RWPE2 (cell line): ENCODE results near the gene FZR1.

Experiments
- ATAC-seq: fragments of 200-7000 bp; cut with Tn5 transposase; 3 replicates; pipeline ENCODE4 v1.9.1; 2021; ENCODE audit warnings: low read depth
- DNase-seq: peaks from one replicate; pipeline ENCODE4 v3.0.0-alpha.2; 2020; ENCODE audit warnings: low spot score
- H3K27ac ChIP-seq: fragments of 450-650 bp; 2 replicates; pipeline ENCODE4 v1.5.1; 2017; ENCODE audit warnings: mild to moderate bottlenecking; ENCODE audit not compliant: poor library complexity, severe bottlenecking
- H3K27me3 ChIP-seq: fragments of 250-450 bp; sonication (Bioruptor Pico); 2 replicates; pipeline ENCODE4 v1.5.1; 2021; ENCODE audit warnings: mild to moderate bottlenecking, moderate library complexity; ENCODE audit not compliant: insufficient read depth, poor library complexity, severe bottlenecking
- H3K36me3 ChIP-seq: fragments of 250-450 bp; sonication (Bioruptor Pico); 2 replicates; pipeline ENCODE4 v1.5.1; 2020; ENCODE audit warnings: low read depth, mild to moderate bottlenecking, moderate library complexity
- H3K4me1 ChIP-seq: fragments of 250-450 bp; sonication (Bioruptor Pico); 2 replicates; pipeline ENCODE4 v1.5.1; 2021; ENCODE audit warnings: mild to moderate bottlenecking, moderate library complexity; ENCODE audit not compliant: insufficient read depth, poor library complexity, severe bottlenecking
- H3K4me3 ChIP-seq: fragments of 250-450 bp; sonication (Bioruptor Pico); 2 replicates; pipeline ENCODE4 v1.5.1; 2021; ENCODE audit warnings: mild to moderate bottlenecking, moderate library complexity; ENCODE audit not compliant: severe bottlenecking
- H3K9me3 ChIP-seq: fragments of 250-450 bp; sonication (Bioruptor Pico); 2 replicates; pipeline ENCODE4 v1.5.1; 2021; ENCODE audit warnings: mild to moderate bottlenecking, moderate library complexity; ENCODE audit not compliant: severe bottlenecking
- CTCF ChIP-seq: fragments of 450-650 bp; IDR thresholded peaks from one replicate; pipeline ENCODE4 v1.5.1; 2017; ENCODE audit warnings: mild to moderate bottlenecking, moderate library complexity; ENCODE audit not compliant: poor library complexity, severe bottlenecking

The FZR1 gene

DNA sequence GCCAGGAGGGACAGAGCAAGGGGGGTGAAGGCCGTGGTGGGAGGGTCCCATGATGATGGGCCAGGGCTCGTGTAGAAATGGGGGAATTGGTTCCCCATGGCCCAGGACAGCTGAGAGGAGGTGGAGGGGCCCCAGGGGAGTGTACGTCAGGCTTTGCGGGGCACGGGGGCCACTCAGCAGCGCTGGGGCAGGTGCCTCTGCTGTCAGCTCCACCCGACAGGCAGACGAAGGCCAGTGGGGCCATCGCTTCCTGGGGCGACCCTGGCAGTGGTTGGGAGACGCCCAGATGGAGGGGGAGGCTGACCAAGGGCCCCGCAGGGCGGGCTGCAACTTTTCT is 31.0 kb downstream of the FZR1 start:
- H3K4me3 ChIP-seq: no peak overlapping the region
- H3K9me3 ChIP-seq: no peaks in the 10 kb centered on the region
- no peaks in the 10 kb centered on the region for H3K27me3 ChIP-seq
- H3K36me3 ChIP-seq: peaks cover 25% of the 10 kb centered on the region
- DNase-seq (no peak), ATAC-seq (no peak; the same call in 2 of the 3 replicates)
- no peak for TF ChIP-seq CTCF
- H3K27ac ChIP-seq: no peak overlapping the region
- no peaks in the 10 kb centered on the region for H3K4me1 ChIP-seq

- Histone ChIP-seq H3K9me3 (no peaks in the 10 kb centered on the region), H3K4me3 (no peak overlapping the region), H3K4me1 (no peaks in the 10 kb centered on the region), H3K27ac (no peak overlapping the region), H3K27me3 (no peaks in the 10 kb centered on the region), H3K36me3 (peaks cover 23% of the 10 kb centered on the region)
- ATAC-seq (peak; percentile 26; the same call in 2 of the 3 replicates), DNase-seq (no peak)
- TF ChIP-seq CTCF: no peak
Measured at GRCh38 chr19:3537438-3538240, 31.5 kb downstream of the FZR1 start.

DNA sequence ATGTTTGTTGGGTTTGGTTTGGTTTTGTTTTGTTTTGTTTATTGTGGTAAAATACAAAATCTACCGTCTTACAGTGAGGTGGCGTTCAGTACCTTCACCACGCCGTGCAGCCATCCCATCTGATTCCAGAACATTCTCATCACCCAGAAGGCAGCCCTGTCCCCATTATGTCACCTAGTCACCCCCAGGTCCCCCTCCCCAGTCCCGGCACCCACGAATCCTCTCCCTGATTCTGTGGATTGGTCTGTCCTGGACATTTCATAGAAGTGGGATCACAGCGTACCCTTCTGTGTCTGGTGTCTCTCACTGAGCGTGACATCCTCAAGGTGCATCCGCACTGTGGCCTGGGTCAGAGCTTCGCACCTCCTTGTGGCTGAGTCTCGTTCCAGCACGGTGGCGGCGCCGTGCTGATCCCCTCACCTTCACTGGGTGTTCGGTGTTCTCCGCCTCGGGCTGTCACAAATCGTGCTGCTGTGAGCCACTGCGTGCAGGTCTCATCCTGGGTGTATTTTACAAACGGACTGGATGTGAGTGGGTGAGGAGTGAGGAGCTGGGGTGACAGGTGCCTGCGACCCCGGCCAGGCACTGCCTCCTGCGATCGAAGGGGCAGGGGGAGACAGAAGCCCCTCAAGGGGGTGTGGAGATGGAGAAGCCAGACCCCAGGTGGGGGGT is 32.3 kb downstream of the FZR1 start:
- H3K27ac ChIP-seq: no peak overlapping the region
- no peaks in the 10 kb centered on the region for H3K27me3 ChIP-seq
- no peak for TF ChIP-seq CTCF
- H3K36me3 ChIP-seq: peaks cover 21% of the 10 kb centered on the region
- DNase-seq: no peak
- no peak overlapping the region for H3K4me3 ChIP-seq
- no peaks in the 10 kb centered on the region for H3K4me1 ChIP-seq
- H3K9me3 ChIP-seq: no peaks in the 10 kb centered on the region
- ATAC-seq: no peak; the same call in 2 of the 3 replicates

DNA sequence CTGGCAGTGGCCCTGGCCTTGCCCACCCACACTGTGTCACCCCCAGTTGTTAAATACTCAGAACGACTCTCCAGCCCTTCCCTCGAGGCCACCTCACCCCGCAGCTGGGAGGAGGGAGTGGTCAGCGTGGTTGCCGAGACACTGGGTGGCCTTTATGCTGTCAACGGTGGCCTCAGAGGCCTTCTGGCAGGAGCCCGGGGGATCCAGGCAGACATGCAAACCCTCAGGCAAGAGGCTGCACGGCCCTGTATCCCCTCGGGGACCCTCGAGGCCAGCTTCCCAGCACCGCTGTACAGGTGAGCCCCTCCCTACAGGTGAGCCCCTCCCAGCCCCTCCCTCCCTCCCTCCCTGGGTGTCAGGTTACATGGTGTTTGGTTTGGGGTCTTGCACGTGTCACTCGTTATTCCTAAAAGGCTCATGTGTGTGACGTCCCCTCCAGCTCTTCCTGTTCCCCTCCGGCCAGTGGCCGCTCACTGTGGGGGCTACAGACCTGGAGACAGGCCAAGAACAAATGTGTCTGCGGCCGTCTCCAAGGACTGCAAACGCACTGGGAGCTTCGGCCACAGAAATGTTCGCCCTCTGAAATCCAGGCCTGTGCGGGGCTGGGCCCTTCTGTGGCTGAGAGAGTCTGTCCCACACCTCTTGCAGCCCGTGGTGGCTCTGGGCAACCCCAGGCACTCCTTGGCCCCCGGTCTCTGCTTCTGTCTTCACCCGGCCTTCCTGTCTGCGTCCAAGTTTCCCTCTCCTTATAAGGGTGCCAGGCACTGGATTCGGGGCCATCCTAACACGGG is 33.0 kb downstream of the FZR1 start, which contains the start of gene TEKTIP1:
Gene TEKTIP1, plus strand, starts transcription at position 210 of the 791 bp plus-strand sequence. Its CDS starts 4 bp downstream, at position 214.
- peaks cover 17% of the 10 kb centered on the region for H3K36me3 ChIP-seq
- H3K4me1 ChIP-seq: no peaks in the 10 kb centered on the region
- H3K27me3 ChIP-seq: no peaks in the 10 kb centered on the region
- ATAC-seq (no peak), DNase-seq (no peak)
- no peaks in the 10 kb centered on the region for H3K9me3 ChIP-seq
- H3K27ac ChIP-seq: no peak within 1 kb of the TSS
- H3K4me3 ChIP-seq: no peak within 1 kb of the TSS
- TF ChIP-seq CTCF: no peak
